ENCODE results near the gene FILIP1.

The FILIP1 gene

DNA sequence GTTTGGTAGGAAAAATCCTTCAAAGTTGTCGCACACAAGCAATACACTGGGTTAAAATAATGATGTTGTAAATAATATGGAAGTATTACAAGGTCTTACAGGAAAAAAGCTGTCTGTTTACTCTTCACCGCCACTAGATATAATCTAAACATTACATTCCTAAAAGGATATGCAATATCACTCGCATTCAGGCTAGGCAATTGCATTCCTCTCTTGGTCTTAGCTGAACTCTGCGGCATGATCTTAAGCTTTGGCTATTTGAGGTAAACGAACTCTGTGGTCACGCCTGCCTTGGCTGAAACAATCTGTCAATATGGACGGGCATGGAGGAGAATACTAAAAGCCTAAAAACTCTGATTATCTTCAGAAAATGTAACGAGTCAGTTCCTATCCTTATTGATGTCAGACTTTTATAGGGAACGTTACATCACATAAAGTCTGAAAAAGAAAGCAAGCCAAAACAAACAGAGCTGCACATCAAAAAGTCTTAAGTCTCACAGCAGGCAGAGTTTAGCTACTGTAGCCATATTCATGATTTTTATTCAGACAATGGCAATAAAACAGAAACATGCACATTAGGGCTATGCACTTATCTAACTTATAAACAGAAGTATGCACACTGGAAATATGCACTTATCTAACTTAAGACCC is 30.8 kb upstream of the FILIP1 start:
- TF ChIP-seq, protein P1, sequence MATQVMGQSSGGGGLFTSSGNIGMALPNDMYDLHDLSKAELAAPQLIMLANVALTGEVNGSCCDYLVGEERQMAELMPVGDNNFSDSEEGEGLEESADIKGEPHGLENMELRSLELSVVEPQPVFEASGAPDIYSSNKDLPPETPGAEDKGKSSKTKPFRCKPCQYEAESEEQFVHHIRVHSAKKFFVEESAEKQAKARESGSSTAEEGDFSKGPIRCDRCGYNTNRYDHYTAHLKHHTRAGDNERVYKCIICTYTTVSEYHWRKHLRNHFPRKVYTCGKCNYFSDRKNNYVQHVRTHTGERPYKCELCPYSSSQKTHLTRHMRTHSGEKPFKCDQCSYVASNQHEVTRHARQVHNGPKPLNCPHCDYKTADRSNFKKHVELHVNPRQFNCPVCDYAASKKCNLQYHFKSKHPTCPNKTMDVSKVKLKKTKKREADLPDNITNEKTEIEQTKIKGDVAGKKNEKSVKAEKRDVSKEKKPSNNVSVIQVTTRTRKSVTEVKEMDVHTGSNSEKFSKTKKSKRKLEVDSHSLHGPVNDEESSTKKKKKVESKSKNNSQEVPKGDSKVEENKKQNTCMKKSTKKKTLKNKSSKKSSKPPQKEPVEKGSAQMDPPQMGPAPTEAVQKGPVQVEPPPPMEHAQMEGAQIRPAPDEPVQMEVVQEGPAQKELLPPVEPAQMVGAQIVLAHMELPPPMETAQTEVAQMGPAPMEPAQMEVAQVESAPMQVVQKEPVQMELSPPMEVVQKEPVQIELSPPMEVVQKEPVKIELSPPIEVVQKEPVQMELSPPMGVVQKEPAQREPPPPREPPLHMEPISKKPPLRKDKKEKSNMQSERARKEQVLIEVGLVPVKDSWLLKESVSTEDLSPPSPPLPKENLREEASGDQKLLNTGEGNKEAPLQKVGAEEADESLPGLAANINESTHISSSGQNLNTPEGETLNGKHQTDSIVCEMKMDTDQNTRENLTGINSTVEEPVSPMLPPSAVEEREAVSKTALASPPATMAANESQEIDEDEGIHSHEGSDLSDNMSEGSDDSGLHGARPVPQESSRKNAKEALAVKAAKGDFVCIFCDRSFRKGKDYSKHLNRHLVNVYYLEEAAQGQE (IDR thresholded peaks at IDR 0.05; ENCODE audit: insufficient replicate concordance, low read depth), result no peak
- TF ChIP-seq, protein P2, sequence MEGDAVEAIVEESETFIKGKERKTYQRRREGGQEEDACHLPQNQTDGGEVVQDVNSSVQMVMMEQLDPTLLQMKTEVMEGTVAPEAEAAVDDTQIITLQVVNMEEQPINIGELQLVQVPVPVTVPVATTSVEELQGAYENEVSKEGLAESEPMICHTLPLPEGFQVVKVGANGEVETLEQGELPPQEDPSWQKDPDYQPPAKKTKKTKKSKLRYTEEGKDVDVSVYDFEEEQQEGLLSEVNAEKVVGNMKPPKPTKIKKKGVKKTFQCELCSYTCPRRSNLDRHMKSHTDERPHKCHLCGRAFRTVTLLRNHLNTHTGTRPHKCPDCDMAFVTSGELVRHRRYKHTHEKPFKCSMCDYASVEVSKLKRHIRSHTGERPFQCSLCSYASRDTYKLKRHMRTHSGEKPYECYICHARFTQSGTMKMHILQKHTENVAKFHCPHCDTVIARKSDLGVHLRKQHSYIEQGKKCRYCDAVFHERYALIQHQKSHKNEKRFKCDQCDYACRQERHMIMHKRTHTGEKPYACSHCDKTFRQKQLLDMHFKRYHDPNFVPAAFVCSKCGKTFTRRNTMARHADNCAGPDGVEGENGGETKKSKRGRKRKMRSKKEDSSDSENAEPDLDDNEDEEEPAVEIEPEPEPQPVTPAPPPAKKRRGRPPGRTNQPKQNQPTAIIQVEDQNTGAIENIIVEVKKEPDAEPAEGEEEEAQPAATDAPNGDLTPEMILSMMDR (IDR thresholded peaks at IDR 0.05; ENCODE audit: insufficient read depth, low read length), result no peak
- TF ChIP-seq SPI1 (IDR thresholded peaks at IDR 0.05; ENCODE audit: borderline replicate concordance, low read depth) (no peak), POLR2AphosphoS5 (IDR thresholded peaks at IDR 0.05; ENCODE audit: low read depth) (no peak), GABPA (IDR thresholded peaks at IDR 0.05; ENCODE audit: low read depth) (no peak)
- Histone ChIP-seq H3K4me3 (replicated peaks; ENCODE audit: insufficient read depth, low read length) (no peak overlapping the region), H3K27me3 (ENCODE audit: insufficient read depth, poor library complexity, severe bottlenecking) (peaks cover 3% of the 10 kb centered on the region), H3K27ac (replicated peaks) (no peak overlapping the region)
- DNase-seq (ENCODE audit: low read depth in 1 of 2, low spot score in 1 of 2), result no peak

DNA sequence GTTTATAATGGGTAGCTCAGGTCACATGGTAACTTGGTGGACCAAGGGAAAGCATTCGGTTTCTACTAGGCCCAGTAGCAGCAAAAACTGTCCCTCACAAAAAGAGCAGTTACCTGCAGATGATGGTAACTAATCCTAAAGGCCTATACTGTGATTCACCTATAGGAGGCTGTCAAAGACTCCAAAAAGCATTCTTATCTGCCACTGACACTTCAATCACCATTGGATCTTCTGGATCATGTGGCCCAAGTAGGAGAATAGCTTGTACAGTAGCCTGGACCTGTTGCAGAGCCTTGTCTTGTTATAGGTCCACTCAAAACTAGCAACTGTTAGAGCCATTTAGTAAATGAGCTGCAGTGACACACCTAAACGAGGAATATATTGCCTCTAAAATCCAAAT is 23.2 kb upstream of the FILIP1 start:
- TF ChIP-seq POLR2AphosphoS5 (IDR thresholded peaks at IDR 0.05; ENCODE audit: low read depth) (no peak), SPI1 (IDR thresholded peaks at IDR 0.05; ENCODE audit: borderline replicate concordance, low read depth) (no peak), GABPA (IDR thresholded peaks at IDR 0.05; ENCODE audit: low read depth) (no peak)
- TF ChIP-seq, protein P2 (IDR thresholded peaks at IDR 0.05; ENCODE audit: insufficient read depth, low read length), result no peak
- TF ChIP-seq, protein P1 (IDR thresholded peaks at IDR 0.05; ENCODE audit: insufficient replicate concordance, low read depth), result no peak
- Histone ChIP-seq H3K27me3 (ENCODE audit: insufficient read depth, poor library complexity, severe bottlenecking) (no peaks in the 10 kb centered on the region), H3K4me3 (replicated peaks; ENCODE audit: insufficient read depth, low read length) (no peak overlapping the region), H3K27ac (replicated peaks) (no peak overlapping the region)
- no peak for DNase-seq (ENCODE audit: low read depth in 1 of 2, low spot score in 1 of 2)

DNA sequence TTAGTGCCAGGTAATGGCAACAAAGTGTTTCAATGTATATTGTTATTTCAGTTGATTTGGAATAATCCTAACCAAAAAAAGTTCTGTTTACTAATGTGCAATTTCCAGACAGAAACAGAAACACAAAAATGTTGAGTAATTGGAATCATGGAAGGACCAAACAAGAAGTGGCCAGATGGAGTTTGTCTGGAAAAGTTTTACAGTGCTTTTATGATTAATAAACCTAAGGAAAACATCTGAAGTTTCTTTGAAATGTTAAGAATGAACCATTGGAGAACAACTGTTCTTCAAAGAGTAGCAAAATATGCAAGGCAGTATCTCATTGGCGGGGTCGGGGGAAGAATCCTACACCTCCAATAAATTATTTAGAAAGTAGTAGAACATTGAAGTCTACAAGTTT is 19.0 kb upstream of the FILIP1 start:
- no peak overlapping the region for H3K27ac ChIP-seq (replicated peaks)
- TF ChIP-seq, protein P1 (IDR thresholded peaks at IDR 0.05; ENCODE audit: insufficient replicate concordance, low read depth), result no peak
- no peak for TF ChIP-seq GABPA (IDR thresholded peaks at IDR 0.05; ENCODE audit: low read depth)
- TF ChIP-seq POLR2AphosphoS5 (IDR thresholded peaks at IDR 0.05; ENCODE audit: low read depth), result no peak
- no peak for TF ChIP-seq SPI1 (IDR thresholded peaks at IDR 0.05; ENCODE audit: borderline replicate concordance, low read depth)
- TF ChIP-seq, protein P2 (IDR thresholded peaks at IDR 0.05; ENCODE audit: insufficient read depth, low read length), result no peak
- DNase-seq (ENCODE audit: low read depth in 1 of 2, low spot score in 1 of 2), result no peak
- no peaks in the 10 kb centered on the region for H3K27me3 ChIP-seq (ENCODE audit: insufficient read depth, poor library complexity, severe bottlenecking)
- no peak overlapping the region for H3K4me3 ChIP-seq (replicated peaks; ENCODE audit: insufficient read depth, low read length)

Measured in HL-60 (cell line).